Panc1 (cell line): ENCODE measurements around the gene ZW10. TPM values are rescaled to one million over a fixed set of nuclear protein-coding genes. Genes with fewer than 3 reads are reported as not detected.

Experiments used
- ATAC-seq: fragments of 200-7000 bp; cut with Tn5 transposase; 2 replicates; pipeline ENCODE4 v1.9.1; 2020; ENCODE audit warnings: mild to moderate bottlenecking, moderate library complexity
- BruUV-seq: library from RNA; stranded (reverse); fragments of 400-500 nt; replicated peaks from 2 replicates; lab custom pipeline; 2021; lab: Mats Ljungman, UMichigan
- CTCF ChIA-PET: fragments of 300-600 bp; sonication (Branson Sonifier 250); formaldehyde crosslinking; loops from one replicate; lab custom pipeline; 2022; ENCODE audit warnings: antibody characterized with exemption; lab: Charles Lee
- POLR2A ChIA-PET: fragments of 300-600 bp; sonication (Branson Sonifier 250); formaldehyde crosslinking; loops from one replicate; lab custom pipeline; 2022; ENCODE audit warnings: antibody characterized with exemption; lab: Charles Lee
- DNase-seq: peaks from one replicate; pipeline ENCODE4 v3.0.0-alpha.2; 2010; ENCODE audit warnings: low read depth, low spot score
- H3K27ac ChIP-seq: 2 replicates; pipeline ENCODE4 v1.5.1; 2011; ENCODE audit warnings: mild to moderate bottlenecking, low read length, inconsistent platforms
- H3K27me3 ChIP-seq: fragments of 200-500 bp; sonication (Bioruptor generic); 2 replicates; pipeline ENCODE4 v1.6.0; 2014; ENCODE audit warnings: low read length, inconsistent platforms; ENCODE audit not compliant: control insufficient read depth, insufficient read depth
- H3K36me3 ChIP-seq: fragments of 200-500 bp; sonication (Bioruptor generic); 2 replicates; pipeline ENCODE4 v1.5.1; 2014; ENCODE audit warnings: inconsistent platforms, mild to moderate bottlenecking, low read length, moderate library complexity; ENCODE audit not compliant: control insufficient read depth, insufficient read depth
- H3K4me1 ChIP-seq: 2 replicates; pipeline ENCODE4 v1.5.1; 2011; ENCODE audit warnings: inconsistent platforms, mild to moderate bottlenecking, low read length, moderate library complexity; ENCODE audit not compliant: control insufficient read depth, insufficient read depth
- H3K4me3 ChIP-seq, 2 experiments: 2 replicates each; pipeline ENCODE4 v1.5.1; 2011 to 2012; ENCODE audit warnings: low read depth in 2 of 2, low read length in 2 of 2, mild to moderate bottlenecking in 2 of 2, inconsistent platforms in 1 of 2, moderate library complexity in 1 of 2
- H3K9me3 ChIP-seq: fragments of 200-500 bp; sonication (Bioruptor generic); 2 replicates; pipeline ENCODE4 v1.5.1; 2014; ENCODE audit warnings: low read depth, mild to moderate bottlenecking, inconsistent platforms, low read length, moderate library complexity; ENCODE audit not compliant: control insufficient read depth, insufficient read depth
- POLR2AphosphoS5 ChIP-seq: IDR thresholded peaks from 2 replicates; pipeline ENCODE4 v1.6.1; 2012; ENCODE audit warnings: mild to moderate bottlenecking, low read depth, low read length, moderate library complexity
- SIN3A ChIP-seq: IDR thresholded peaks from 2 replicates; pipeline ENCODE4 v1.6.1; 2012; ENCODE audit warnings: low read depth, mild to moderate bottlenecking, low read length, moderate library complexity, borderline replicate concordance; ENCODE audit not compliant: insufficient read depth
- TCF7L2 ChIP-seq: IDR thresholded peaks from 2 replicates; pipeline ENCODE4 v1.6.1; 2011; ENCODE audit warnings: mild to moderate bottlenecking, low read depth, low read length, inconsistent platforms
- in situ Hi-C: cut with HindIII; loops from 2 replicates; pipeline ENCODE4 v1.10.0; 2016; ENCODE audit warnings: low sequenced_read_pairs, low pct_unique_long_range_greater_than_20kb
- intact Hi-C: fragments of 100-400 bp; cut with micrococcal nuclease; formaldehyde crosslinking; loops from one replicate; pipeline ENCODE4 v1.10.0; 2022; ENCODE audit not compliant: unreplicated experiment
- total RNA-seq: library from RNA; stranded (reverse); gene quantifications from one replicate; pipeline ENCODE4 v1.2.1, GENCODE V29; 2021; ENCODE audit not compliant: unreplicated experiment
- TF ChIP-seq, protein P1 (sequence below): fragments of 450-650 bp; IDR thresholded peaks from 2 replicates; pipeline ENCODE4 v1.5.1; 2017; ENCODE audit warnings: mild to moderate bottlenecking
- TF ChIP-seq, protein P2 (sequence below), 2 experiments: IDR thresholded peaks; 2 replicates each; pipeline ENCODE4 v1.6.1; 2011 to 2012; ENCODE audit warnings: low read depth in 2 of 2, control low read depth in 1 of 2, low read length in 1 of 2, mild to moderate bottlenecking in 1 of 2, moderate library complexity in 1 of 2; ENCODE audit not compliant: insufficient read depth in 1 of 2

The ZW10 gene
- total RNA-seq, 1 experiment from 2014 or later: 31.5 TPM

DNA sequence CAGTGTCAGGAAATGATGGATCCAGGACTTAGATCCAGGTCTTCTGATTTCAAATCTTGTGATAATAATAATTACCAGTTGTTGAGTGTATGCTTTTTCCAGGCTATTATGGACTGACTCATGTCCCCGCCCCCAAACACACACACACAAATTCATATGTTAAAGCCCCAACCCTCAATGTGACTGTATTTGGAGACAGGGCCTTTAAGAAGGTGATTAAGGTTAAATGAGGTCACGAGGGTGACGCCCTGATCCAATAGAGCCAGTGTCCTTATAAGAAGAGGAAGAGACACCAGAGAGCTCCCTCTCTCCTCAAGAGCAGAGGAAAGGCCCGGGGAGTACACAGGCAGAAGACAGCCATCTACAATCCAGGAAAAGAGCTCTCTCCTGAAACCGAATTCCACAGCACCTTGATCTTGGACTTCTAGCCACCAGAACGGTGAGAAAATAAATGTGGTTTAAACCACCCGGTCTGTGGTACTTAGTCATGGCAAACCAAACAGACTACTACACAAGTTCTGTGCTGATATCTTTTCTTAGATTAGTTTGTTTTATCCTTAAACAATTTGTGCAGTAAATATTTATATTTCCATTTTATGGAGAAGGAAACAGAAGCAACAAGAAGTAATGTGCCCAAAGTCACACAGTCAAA, 75.6 kb downstream of the ZW10 start:
- no peak for DNase-seq
- TF ChIP-seq SIN3A: no peak
- TF ChIP-seq, protein P1, sequence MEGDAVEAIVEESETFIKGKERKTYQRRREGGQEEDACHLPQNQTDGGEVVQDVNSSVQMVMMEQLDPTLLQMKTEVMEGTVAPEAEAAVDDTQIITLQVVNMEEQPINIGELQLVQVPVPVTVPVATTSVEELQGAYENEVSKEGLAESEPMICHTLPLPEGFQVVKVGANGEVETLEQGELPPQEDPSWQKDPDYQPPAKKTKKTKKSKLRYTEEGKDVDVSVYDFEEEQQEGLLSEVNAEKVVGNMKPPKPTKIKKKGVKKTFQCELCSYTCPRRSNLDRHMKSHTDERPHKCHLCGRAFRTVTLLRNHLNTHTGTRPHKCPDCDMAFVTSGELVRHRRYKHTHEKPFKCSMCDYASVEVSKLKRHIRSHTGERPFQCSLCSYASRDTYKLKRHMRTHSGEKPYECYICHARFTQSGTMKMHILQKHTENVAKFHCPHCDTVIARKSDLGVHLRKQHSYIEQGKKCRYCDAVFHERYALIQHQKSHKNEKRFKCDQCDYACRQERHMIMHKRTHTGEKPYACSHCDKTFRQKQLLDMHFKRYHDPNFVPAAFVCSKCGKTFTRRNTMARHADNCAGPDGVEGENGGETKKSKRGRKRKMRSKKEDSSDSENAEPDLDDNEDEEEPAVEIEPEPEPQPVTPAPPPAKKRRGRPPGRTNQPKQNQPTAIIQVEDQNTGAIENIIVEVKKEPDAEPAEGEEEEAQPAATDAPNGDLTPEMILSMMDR: no peak
- TF ChIP-seq, protein P2, sequence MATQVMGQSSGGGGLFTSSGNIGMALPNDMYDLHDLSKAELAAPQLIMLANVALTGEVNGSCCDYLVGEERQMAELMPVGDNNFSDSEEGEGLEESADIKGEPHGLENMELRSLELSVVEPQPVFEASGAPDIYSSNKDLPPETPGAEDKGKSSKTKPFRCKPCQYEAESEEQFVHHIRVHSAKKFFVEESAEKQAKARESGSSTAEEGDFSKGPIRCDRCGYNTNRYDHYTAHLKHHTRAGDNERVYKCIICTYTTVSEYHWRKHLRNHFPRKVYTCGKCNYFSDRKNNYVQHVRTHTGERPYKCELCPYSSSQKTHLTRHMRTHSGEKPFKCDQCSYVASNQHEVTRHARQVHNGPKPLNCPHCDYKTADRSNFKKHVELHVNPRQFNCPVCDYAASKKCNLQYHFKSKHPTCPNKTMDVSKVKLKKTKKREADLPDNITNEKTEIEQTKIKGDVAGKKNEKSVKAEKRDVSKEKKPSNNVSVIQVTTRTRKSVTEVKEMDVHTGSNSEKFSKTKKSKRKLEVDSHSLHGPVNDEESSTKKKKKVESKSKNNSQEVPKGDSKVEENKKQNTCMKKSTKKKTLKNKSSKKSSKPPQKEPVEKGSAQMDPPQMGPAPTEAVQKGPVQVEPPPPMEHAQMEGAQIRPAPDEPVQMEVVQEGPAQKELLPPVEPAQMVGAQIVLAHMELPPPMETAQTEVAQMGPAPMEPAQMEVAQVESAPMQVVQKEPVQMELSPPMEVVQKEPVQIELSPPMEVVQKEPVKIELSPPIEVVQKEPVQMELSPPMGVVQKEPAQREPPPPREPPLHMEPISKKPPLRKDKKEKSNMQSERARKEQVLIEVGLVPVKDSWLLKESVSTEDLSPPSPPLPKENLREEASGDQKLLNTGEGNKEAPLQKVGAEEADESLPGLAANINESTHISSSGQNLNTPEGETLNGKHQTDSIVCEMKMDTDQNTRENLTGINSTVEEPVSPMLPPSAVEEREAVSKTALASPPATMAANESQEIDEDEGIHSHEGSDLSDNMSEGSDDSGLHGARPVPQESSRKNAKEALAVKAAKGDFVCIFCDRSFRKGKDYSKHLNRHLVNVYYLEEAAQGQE (IDR thresholded peaks at IDR 0.05; ENCODE audit: insufficient read depth in 1 of 2, low read depth in 2 of 2, low read length in 1 of 2): no peak
- no peak for TF ChIP-seq TCF7L2
- no peak for TF ChIP-seq POLR2AphosphoS5
- intact Hi-C loops: no loop called here

DNA sequence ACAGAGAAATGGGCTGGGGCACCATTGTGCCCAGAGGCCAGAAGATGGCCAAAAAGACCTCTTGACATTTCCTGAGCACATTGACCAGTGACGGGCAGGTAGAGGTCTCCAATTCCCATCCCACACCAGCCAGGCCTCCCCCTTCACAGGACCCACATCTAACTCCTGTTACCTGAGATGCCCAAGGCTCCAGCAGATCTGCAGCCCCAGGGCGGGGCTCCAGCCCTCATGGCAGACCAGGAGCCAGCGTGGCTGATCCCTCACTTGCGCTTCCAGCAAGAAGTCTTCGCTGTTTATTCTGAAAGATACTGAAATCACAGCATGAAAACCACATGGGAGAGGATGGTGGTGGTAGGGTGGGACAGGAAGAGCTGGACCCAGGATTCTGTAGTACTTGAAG, 76.4 kb downstream of the ZW10 start:
- no peak overlapping the region for H3K4me3 ChIP-seq
- H3K9me3 ChIP-seq: no peaks in the 10 kb centered on the region
- TF ChIP-seq POLR2AphosphoS5 (no peak), SIN3A (no peak), TCF7L2 (no peak)
- TF ChIP-seq, protein P1: no peak
- TF ChIP-seq, protein P2 (IDR thresholded peaks at IDR 0.05; ENCODE audit: insufficient read depth in 1 of 2, low read depth in 2 of 2, low read length in 1 of 2): no peak
- H3K27ac ChIP-seq: no peak overlapping the region
- no TSS peak for BruUV-seq
- intact Hi-C loops (no loop called here), in situ Hi-C loops (no loop called here)
- no peaks in the 10 kb centered on the region for H3K27me3 ChIP-seq
- no peaks in the 10 kb centered on the region for H3K4me1 ChIP-seq
- ATAC-seq (no peak), DNase-seq (no peak)
- ChIA-PET POLR2A (no interaction called here), CTCF (no interaction called here)
- H3K36me3 ChIP-seq: no peaks in the 10 kb centered on the region

More for the DNA sequence above, 75.6 kb downstream of the ZW10 start:
- no TSS peak for BruUV-seq
- POLR2A ChIA-PET: no interaction called here
- CTCF ChIA-PET: no interaction called here
- 0 out of 2 replicates have a peak, but pooled peaks have one; percentile 21 for ATAC-seq
- Histone ChIP-seq H3K27ac (no peak overlapping the region; the same call in 1 of the 2 replicates), H3K27me3 (no peaks in the 10 kb centered on the region), H3K9me3 (no peaks in the 10 kb centered on the region), H3K4me3 (no peak overlapping the region), H3K4me1 (no peaks in the 10 kb centered on the region), H3K36me3 (no peaks in the 10 kb centered on the region)
- in situ Hi-C loops: no loop called here
